Mammary epithelial cell (primary cell): ENCODE data around the gene GLDN.

Experiments
- CTCF ChIP-seq, 2 donors: IDR thresholded peaks in 1 of 2; conservative IDR thresholded peaks in 1 of 2; 2 replicates each; pipeline ENCODE4 v1.5.1; 2011 to 2012; ENCODE audit warnings: inconsistent platforms in 2 of 2, low read length in 2 of 2, mild to moderate bottlenecking in 2 of 2, control low read depth in 1 of 2, low read depth in 1 of 2; ENCODE audit not compliant: insufficient read depth in 1 of 2; ENCODE audit errors: extremely low read depth in 1 of 2
- EZH2 ChIP-seq: IDR thresholded peaks from 2 replicates; pipeline ENCODE4 v1.6.1; 2012; ENCODE audit warnings: low read length, inconsistent platforms, borderline replicate concordance

DNA sequence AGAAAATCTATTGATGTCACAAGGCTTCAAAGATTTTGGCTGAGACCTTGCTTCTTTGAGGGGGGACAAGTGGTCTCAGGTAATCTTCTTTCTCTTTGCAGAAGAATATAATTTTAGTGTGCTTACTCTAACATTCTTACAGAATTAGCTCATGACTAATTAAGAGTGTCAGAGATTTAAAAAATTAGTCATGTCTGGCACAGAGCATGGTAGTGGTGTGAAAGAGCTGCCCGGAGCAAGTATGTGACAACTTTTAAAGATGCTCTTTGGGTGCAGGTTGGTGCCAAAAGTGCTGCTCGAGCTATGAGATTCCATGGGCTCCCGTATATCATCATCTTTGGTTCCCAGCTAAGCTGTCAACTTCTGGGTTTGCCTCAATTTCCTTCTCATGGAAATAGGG, 34.1 kb upstream of the GLDN start:
- TF ChIP-seq CTCF (conservative IDR thresholded peaks at IDR 0.05 in 1 of 2, IDR thresholded peaks at IDR 0.05 in 1 of 2; ENCODE audit: extremely low read depth in 1 of 2, insufficient read depth in 1 of 2, low read depth in 1 of 2, low read length in 2 of 2) (no peak), EZH2 (no peak)
